ENCODE results near the gene STX5.

DNA sequence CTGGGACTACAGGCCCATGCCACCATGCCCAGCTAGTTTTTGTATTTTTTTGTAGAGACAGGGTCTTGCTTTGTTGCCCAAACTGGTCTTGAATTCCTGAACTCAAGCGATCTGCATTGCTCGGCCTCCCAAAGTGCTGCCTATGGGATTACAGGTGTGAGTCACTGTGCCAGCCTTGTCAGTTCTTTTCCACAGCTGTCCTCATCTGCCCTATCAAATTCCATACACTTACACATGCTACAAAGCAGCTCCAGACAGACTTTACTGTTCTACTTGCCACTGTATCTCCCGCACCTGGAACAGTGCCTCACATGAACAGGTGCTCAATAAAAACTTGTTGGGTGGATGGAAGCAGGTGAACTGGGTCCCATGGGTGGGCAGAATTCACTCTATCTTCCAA lies 8.2 kb downstream of the STX5 start:
- TF ChIP-seq CTCF (IDR thresholded peaks at IDR 0.05) (no peak), POLR2A (IDR thresholded peaks at IDR 0.05; ENCODE audit: low read depth) (no peak), POLR2AphosphoS5 (IDR thresholded peaks at IDR 0.05) (no peak)
